Ascending aorta (tissue), 2 donors: ENCODE measurements around the gene VCP. TPM values are rescaled to one million over a fixed set of nuclear protein-coding genes. Genes with fewer than 3 reads are reported as not detected.

Experiments used
- DNase-seq, 2 donors: peaks; one replicate each; pipeline ENCODE4 v3.0.0-alpha.2; 2019; ENCODE audit warnings: low spot score in 2 of 2
- H3K27ac ChIP-seq, 2 donors: fragments of 200-600 bp; sonication (generic); one replicate each; pipeline ENCODE4 v1.5.1; 2016 to 2017; ENCODE audit warnings: mild to moderate bottlenecking in 1 of 2
- H3K27me3 ChIP-seq: fragments of 200-600 bp; sonication (generic); one replicate; pipeline ENCODE4 v1.5.1; 2017
- H3K36me3 ChIP-seq, 2 donors: fragments of 200-600 bp; sonication (generic); one replicate each; pipeline ENCODE4 v1.5.1; 2016
- H3K4me1 ChIP-seq, 2 donors: fragments of 200-600 bp; sonication (generic); one replicate each; pipeline ENCODE4 v1.5.1; 2016 to 2017; ENCODE audit warnings: mild to moderate bottlenecking in 1 of 2
- H3K4me3 ChIP-seq, 2 donors: fragments of 200-600 bp; sonication (generic); one replicate each; pipeline ENCODE4 v1.5.1; 2016 to 2017; ENCODE audit warnings: mild to moderate bottlenecking in 1 of 2
- H3K9me3 ChIP-seq, 2 donors: fragments of 200-600 bp; sonication (generic); one replicate each; pipeline ENCODE4 v1.5.1; 2016
- CTCF ChIP-seq, 3 experiments: fragments of 200-600 bp in 2 of 3; fragments of 450-650 bp in 1 of 3; sonication (generic) in 2 of 3; IDR thresholded peaks; one replicate each; pipeline ENCODE4 v1.5.1; 2016 to 2019; ENCODE audit warnings: antibody characterized with exemption in 3 of 3, mild to moderate bottlenecking in 1 of 3, moderate library complexity in 1 of 3
- intact Hi-C: fragments of 100-400 bp; cut with DNase I; formaldehyde crosslinking; loops from one replicate; pipeline ENCODE4 v1.15.1; 2023
- total RNA-seq: library from RNA; depleted of rRNA; stranded (reverse); fragments of >200 nt; gene quantifications from one replicate; pipeline ENCODE4 v1.1.0, GENCODE V29; 2016

VCP gene
- 96.3 TPM for total RNA-seq

DNA sequence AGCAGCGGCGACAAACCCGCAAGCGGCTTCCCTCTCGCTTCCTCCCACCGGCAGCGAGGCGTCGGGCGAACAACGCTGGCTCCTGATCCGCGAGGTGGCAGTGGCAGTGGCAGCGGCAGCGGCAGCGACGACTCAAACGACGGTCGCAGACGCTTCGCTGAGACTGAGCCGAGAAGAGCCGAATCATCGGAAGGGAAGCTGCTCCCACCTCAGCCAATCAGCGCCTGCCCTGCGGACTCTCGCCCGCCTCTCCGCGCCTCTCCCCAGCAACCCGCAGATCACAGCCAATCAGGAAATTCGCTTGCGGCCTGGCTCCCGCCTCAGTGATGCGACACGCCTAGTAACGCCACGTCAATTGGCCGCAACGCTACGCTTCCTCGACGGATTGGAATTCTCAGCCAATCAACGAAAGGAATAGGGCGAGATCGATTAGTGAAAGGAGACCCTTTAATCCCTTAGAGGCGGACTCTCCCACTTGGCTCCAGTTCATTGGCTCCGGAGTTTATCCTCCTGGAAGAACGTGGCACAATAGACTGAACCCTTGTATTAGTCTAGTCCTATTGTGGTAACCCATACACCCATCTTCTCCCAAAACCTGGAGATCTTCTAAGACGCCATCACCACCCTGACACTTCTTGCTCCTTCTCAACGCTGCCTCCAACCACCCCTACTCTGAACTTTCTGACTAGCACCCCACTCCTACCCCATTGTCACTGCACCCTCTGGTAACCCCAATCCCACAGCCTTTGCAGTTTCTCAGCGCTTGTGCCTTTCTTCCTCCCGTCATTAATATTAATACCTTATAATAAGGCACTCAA is at the start of gene VCP:
TSS of gene VCP (minus strand) at position 165 of the 818 bp plus-strand sequence. CDS start 272 bp downstream, outside the sequence.
- Histone ChIP-seq H3K36me3 (peaks cover 6 to 8% of the 10 kb centered on the region in 2 donors), H3K4me1 (peaks cover 17 to 35% of the 10 kb centered on the region in 2 donors), H3K27me3 (no peaks in the 10 kb centered on the region), H3K4me3 (peak within 1 kb of the TSS; percentile 79 to 91), H3K27ac (peak within 1 kb of the TSS; percentile 100), H3K9me3 (no peaks in the 10 kb centered on the region)
- peak; percentile 92 to 99 for DNase-seq
- no peak for TF ChIP-seq CTCF (IDR thresholded peaks at IDR 0.05)
- intact Hi-C loops = loop anchor here (1.0 to 10.0 kb wide), 6 partner anchors 8 to 418 kb away; partner anchors contain the start of genes DNAJB5, IL11RA, PIGO and UNC13B

GRCh38 chr9:35116898-35117551 is 44.6 kb upstream of the VCP start:
- peak; percentile 83 to 96 for DNase-seq
- intact Hi-C loops = loop anchor here (1.0 to 10.0 kb wide), 9 partner anchors 45 to 918 kb away; partner anchors contain the start of genes CCL27, CREB3, RECK and TLN1
- H3K9me3 ChIP-seq = no peaks in the 10 kb centered on the region
- H3K4me1 ChIP-seq = peaks cover 15 to 35% of the 10 kb centered on the region in 2 donors
- peak overlapping the region; percentile 98 to 99 for H3K27ac ChIP-seq
- peak; percentile 88 to 97 (median 97) for TF ChIP-seq CTCF (IDR thresholded peaks at IDR 0.05)
- H3K36me3 ChIP-seq = no peaks in the 10 kb centered on the region
- H3K4me3 ChIP-seq = peak overlapping the region; percentile 46 to 62
- no peaks in the 10 kb centered on the region for H3K27me3 ChIP-seq

- intact Hi-C loops = loop anchor here (1.0 to 10.0 kb wide), 8 partner anchors 46 to 918 kb away; partner anchors contain the start of genes CCL27, CREB3, RECK and TLN1
- H3K9me3 ChIP-seq = no peaks in the 10 kb centered on the region
- no peak for DNase-seq
- no peaks in the 10 kb centered on the region for H3K27me3 ChIP-seq
- no peaks in the 10 kb centered on the region for H3K36me3 ChIP-seq
- peaks cover 15 to 38% of the 10 kb centered on the region in 2 donors for H3K4me1 ChIP-seq
- TF ChIP-seq CTCF (IDR thresholded peaks at IDR 0.05) = no peak
- H3K4me3 ChIP-seq = peak overlapping the region; percentile 46 to 62
- peak overlapping the region; percentile 98 to 99 for H3K27ac ChIP-seq
Observed at GRCh38 chr9:35116539-35116897, 44.1 kb upstream of the VCP start.

DNA sequence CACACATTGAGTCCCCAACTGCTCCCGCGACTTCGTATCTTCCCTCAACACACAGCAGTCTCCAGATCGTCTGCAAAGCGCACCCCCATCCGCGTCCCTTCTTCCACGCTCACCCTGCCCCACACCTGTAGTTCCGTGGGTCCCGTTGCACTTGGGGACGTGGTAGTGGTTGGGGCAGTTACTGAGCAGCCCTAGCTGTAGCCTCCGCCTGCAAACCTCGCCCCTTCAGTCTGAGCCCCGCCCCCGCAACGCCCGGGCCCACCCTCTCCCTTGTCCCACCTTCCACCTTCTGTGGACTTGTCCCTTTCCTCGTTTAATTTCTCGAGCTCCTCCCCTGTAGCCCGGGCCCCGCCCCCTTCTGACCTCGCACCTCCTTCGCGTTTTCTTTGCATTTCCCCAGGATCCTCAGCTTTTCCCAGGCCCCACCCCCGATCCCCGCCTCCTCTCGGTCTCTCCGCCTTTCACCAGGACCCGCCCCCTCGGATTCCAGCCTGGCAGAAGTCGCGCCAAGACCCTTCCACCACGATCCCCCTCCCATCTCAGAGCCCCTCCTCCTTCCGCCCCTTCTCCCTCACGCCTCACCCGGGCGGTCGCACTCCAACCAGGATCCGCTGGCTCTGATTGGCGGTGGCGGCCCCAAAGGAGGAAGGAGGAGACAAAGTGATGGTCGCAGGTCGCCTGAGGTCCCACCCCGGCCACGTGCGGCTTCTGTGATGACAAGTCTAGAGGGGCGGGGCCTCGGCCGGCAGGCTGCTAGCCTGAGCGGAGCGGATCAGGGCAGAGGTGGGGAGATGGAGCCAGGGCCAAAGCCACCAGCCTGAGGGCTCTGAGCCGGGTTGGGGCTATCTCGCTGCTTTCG is 43.5 kb upstream of the VCP start, which contains the start of gene ATOSB:
TSS of gene ATOSB (minus strand) at position 183 of the 859 bp plus-strand sequence. CDS start 7,588 bp downstream, outside the sequence.
- intact Hi-C loops = loop anchor here (1.0 to 10.0 kb wide), 9 partner anchors 46 to 919 kb away; partner anchors contain the start of genes CCL27, CREB3, RECK and TESK1
- peak within 1 kb of the TSS; percentile 46 to 62 for H3K4me3 ChIP-seq
- H3K9me3 ChIP-seq = no peaks in the 10 kb centered on the region
- peak; percentile 97 to 99 for DNase-seq
- H3K27me3 ChIP-seq = no peaks in the 10 kb centered on the region
- H3K36me3 ChIP-seq = no peaks in the 10 kb centered on the region
- H3K27ac ChIP-seq = peak within 1 kb of the TSS; percentile 98 to 99
- H3K4me1 ChIP-seq = peaks cover 15 to 38% of the 10 kb centered on the region in 2 donors
- TF ChIP-seq CTCF (IDR thresholded peaks at IDR 0.05) = no peak
